ENCODE results near the gene TMEM204.

TMEM204 gene

GRCh38 chr16:1523581-1524245, 9.8 kb upstream of the TMEM204 start:
- DNase-seq, result no peak

GRCh38 chr16:1524366-1524765, 9.1 kb upstream of the TMEM204 start:
- DNase-seq, result no peak

GRCh38 chr16:1525871-1526607, 7.4 kb upstream of the TMEM204 start:
- DNase-seq, result no peak

- no peak for DNase-seq
These were observed 6.6 kb upstream of the TMEM204 start for GRCh38 chr16:1526608-1527555.

GRCh38 chr16:1527836-1528811, 5.3 kb upstream of the TMEM204 start:
- no peak for DNase-seq

- no peak for DNase-seq
These were observed 4.4 kb upstream of the TMEM204 start for GRCh38 chr16:1528921-1529537.

- no peak for DNase-seq
These were observed 3.0 kb upstream of the TMEM204 start for GRCh38 chr16:1530349-1530882.

- DNase-seq, result no peak
These were observed 2.4 kb upstream of the TMEM204 start for GRCh38 chr16:1530883-1531637.

GRCh38 chr16:1531638-1531910, 1.9 kb upstream of the TMEM204 start:
- DNase-seq, result no peak

- no peak for DNase-seq
These were observed 1.2 kb upstream of the TMEM204 start for GRCh38 chr16:1532081-1532760.

GRCh38 chr16:1532771-1533170, 695 bp upstream of the TMEM204 start:
- no peak for DNase-seq

- no peak for DNase-seq
These were observed 855 bp downstream of the TMEM204 start for GRCh38 chr16:1534021-1535020.

GRCh38 chr16:1535391-1536291, 2.2 kb downstream of the TMEM204 start:
- DNase-seq, result no peak

GRCh38 chr16:1536601-1537000, 3.1 kb downstream of the TMEM204 start:
- no peak for DNase-seq

GRCh38 chr16:1537138-1537577, 3.7 kb downstream of the TMEM204 start:
- no peak for DNase-seq

- no peak for DNase-seq
These were observed 4.4 kb downstream of the TMEM204 start for GRCh38 chr16:1537763-1538289.

- DNase-seq, result no peak
These were observed 5.5 kb downstream of the TMEM204 start for GRCh38 chr16:1538804-1539520.

Measured in SW 1271 (cell line).